MCF 10A (cell line): Measurements from ENCODE around the gene MLC1. TPM values are rescaled to one million over a fixed set of nuclear protein-coding genes. Genes with fewer than 3 reads are reported as not detected.

Experiments used
- BruUV-seq: library from RNA; stranded (reverse); fragments of 400-500 nt; replicated peaks from 2 replicates; lab custom pipeline; 2021; lab: Mats Ljungman, UMichigan
- CTCF ChIA-PET: fragments of 300-600 bp; sonication (Branson Sonifier 250); formaldehyde crosslinking; extraction: SDS; loops from one replicate; lab custom pipeline; 2021; ENCODE audit warnings: antibody characterized with exemption, inconsistent platforms; lab: Yijun Ruan, JAX
- POLR2A ChIA-PET: fragments of 300-600, 350-650 bp; sonication (Branson Sonifier 250); formaldehyde crosslinking; extraction: SDS; loops from one replicate; lab custom pipeline; 2020; ENCODE audit warnings: antibody characterized with exemption, inconsistent platforms; lab: Yijun Ruan, JAX
- DNase-seq: peaks from one replicate; pipeline ENCODE4 v3.0.0-alpha.2; 2018; ENCODE audit not compliant: unreplicated experiment
- H3K27ac Mint-ChIP-seq: one replicate; pipeline ENCODE4 v1.8.0; 2022; ENCODE audit warnings: mild to moderate bottlenecking, low read depth, mixed read lengths; ENCODE audit not compliant: unreplicated experiment
- H3K27me3 Mint-ChIP-seq: one replicate; pipeline ENCODE4 v1.8.0; 2022; ENCODE audit warnings: mixed read lengths; ENCODE audit not compliant: insufficient read depth, unreplicated experiment
- H3K36me3 Mint-ChIP-seq: one replicate; pipeline ENCODE4 v1.8.0; 2022; ENCODE audit warnings: mild to moderate bottlenecking, moderate library complexity, mixed read lengths; ENCODE audit not compliant: insufficient read depth, unreplicated experiment
- H3K4me1 Mint-ChIP-seq: one replicate; pipeline ENCODE4 v1.8.0; 2022; ENCODE audit warnings: mixed read lengths; ENCODE audit not compliant: insufficient read depth, unreplicated experiment
- H3K4me3 Mint-ChIP-seq: one replicate; pipeline ENCODE4 v1.8.0; 2022; ENCODE audit warnings: mild to moderate bottlenecking, moderate library complexity, mixed read lengths; ENCODE audit not compliant: unreplicated experiment
- H3K9me3 Mint-ChIP-seq: one replicate; pipeline ENCODE4 v1.8.0; 2022; ENCODE audit warnings: mixed read lengths; ENCODE audit not compliant: unreplicated experiment
- CTCF ChIP-seq: fragments of 200-600 bp; IDR thresholded peaks from one replicate; pipeline ENCODE4 v1.8.0; 2022; ENCODE audit warnings: antibody characterized with exemption, mild to moderate bottlenecking; ENCODE audit not compliant: unreplicated experiment
- intact Hi-C: fragments of 100-400 bp; cut with micrococcal nuclease; formaldehyde crosslinking; loops from 2 replicates; pipeline ENCODE4 v1.14.1; 2022
- total RNA-seq: library from RNA; stranded (reverse); gene quantifications from 2 replicates; pipeline ENCODE4 v1.2.3, GENCODE V29; 2022

Gene MLC1
- total RNA-seq, 1 experiment from 2014 or later, result not detected

GRCh38 chr22:50041361-50042065 lies 43.7 kb downstream of the MLC1 start:
- ChIA-PET CTCF (no interaction called here), POLR2A (no interaction called here)
- peaks cover 18% of the 10 kb centered on the region for H3K27me3 Mint-ChIP-seq
- no peak for TF ChIP-seq CTCF
- no peaks in the 10 kb centered on the region for H3K9me3 Mint-ChIP-seq
- DNase-seq, result no peak
- no peak overlapping the region for H3K4me3 Mint-ChIP-seq
- H3K36me3 Mint-ChIP-seq, result no peaks in the 10 kb centered on the region
- intact Hi-C loops, result no loop called here
- H3K4me1 Mint-ChIP-seq, result no peaks in the 10 kb centered on the region
- no peak overlapping the region for H3K27ac Mint-ChIP-seq
- no TSS peak for BruUV-seq

DNA sequence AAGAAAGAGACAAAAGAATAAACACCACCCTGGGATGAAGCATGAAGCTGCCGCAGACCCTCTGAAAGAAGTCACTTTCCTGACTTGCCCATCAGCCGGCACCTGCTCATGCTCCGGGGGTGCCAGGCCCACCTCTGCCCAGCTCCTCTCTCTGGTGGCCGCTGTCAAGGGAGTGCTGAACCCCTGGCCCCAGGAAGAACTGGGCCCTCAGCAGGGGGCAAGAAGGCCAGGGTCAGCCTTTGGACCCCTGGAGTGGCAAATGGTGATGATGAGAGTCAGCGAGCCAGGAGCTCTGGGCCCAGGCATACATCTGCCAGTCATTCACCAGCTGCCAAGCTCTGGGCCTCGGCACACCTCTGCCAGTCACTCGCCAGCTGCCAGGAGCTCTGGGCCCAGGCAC lies 44.5 kb downstream of the MLC1 start:
- ChIA-PET POLR2A (no interaction called here), CTCF (interaction anchor here (1.2 kb wide), 1 partner anchor 11 kb away, joined by 5 read pairs; no protein-coding TSS in a partner anchor)
- no peaks in the 10 kb centered on the region for H3K9me3 Mint-ChIP-seq
- intact Hi-C loops, result no loop called here
- TF ChIP-seq CTCF, result no peak
- no TSS peak for BruUV-seq
- no peaks in the 10 kb centered on the region for H3K4me1 Mint-ChIP-seq
- no peak for DNase-seq
- peaks cover 18% of the 10 kb centered on the region for H3K27me3 Mint-ChIP-seq
- H3K4me3 Mint-ChIP-seq, result no peak overlapping the region
- no peaks in the 10 kb centered on the region for H3K36me3 Mint-ChIP-seq
- H3K27ac Mint-ChIP-seq, result no peak overlapping the region

GRCh38 chr22:50039669-50040443 lies 45.4 kb downstream of the MLC1 start:
- no TSS peak for BruUV-seq
- intact Hi-C loops, result no loop called here
- Mint-ChIP-seq H3K36me3 (no peaks in the 10 kb centered on the region), H3K9me3 (no peaks in the 10 kb centered on the region), H3K4me1 (no peaks in the 10 kb centered on the region), H3K27me3 (peaks cover 18% of the 10 kb centered on the region), H3K4me3 (no peak overlapping the region), H3K27ac (no peak overlapping the region)
- POLR2A ChIA-PET, result no interaction called here
- no peak for TF ChIP-seq CTCF
- no peak for DNase-seq
- CTCF ChIA-PET, result interaction anchor here (1.2 kb wide), 1 partner anchor 10 kb away, joined by 5 read pairs; no protein-coding TSS in a partner anchor

DNA sequence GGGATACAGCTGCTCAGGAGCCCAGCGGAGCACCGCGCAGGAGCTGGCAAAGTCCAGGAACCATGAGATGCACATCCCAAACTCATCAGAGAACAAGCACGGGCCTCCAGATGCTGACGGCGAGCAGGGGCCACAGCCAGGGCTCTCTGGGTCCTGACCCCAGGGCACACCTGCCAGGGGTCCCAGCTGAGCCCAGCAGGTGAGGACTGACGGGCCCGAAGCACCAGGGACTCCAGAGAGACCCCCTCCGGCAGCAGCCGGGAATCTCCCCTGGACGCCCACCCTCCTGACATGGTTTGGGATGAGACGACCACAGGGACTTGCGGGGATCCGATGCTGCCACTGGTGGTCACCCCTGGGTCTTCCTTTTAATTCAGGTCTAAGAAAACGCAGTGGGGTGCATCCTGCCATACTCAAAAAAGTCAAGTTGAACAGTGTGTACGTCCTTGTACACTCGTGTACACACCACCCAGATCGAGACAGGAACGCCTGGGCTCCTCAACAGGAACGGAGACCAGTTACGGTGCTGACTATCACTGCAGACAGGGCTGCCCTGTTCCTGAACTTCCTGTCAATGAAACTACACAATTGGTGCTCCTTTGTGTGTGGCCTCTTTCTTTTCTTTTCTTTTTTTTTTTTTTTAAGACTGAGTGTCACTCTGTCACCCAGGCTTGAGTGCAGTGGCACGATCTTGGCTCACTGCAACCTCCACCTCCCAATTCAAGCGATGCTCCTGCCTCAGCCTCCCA lies 49.1 kb downstream of the MLC1 start:
- Mint-ChIP-seq H3K9me3 (no peaks in the 10 kb centered on the region), H3K4me3 (no peak overlapping the region), H3K36me3 (no peaks in the 10 kb centered on the region), H3K4me1 (no peaks in the 10 kb centered on the region), H3K27me3 (no peaks in the 10 kb centered on the region), H3K27ac (no peak overlapping the region)
- BruUV-seq, result no TSS peak
- POLR2A ChIA-PET, result no interaction called here
- TF ChIP-seq CTCF, result no peak
- intact Hi-C loops, result no loop called here
- DNase-seq, result no peak
- CTCF ChIA-PET, result interaction anchor here (0.9 kb wide), 1 partner anchor 105 kb away, joined by 3 read pairs; no protein-coding TSS in a partner anchor
